H1 (cell line): ENCODE data around the gene KSR2. TPM values are rescaled to one million over a fixed set of nuclear protein-coding genes. Genes with fewer than 3 reads are reported as not detected.

Experiments used
- CTCF ChIA-PET: fragments of 300-600 bp; sonication (Branson Sonifier 250); formaldehyde crosslinking; loops from one replicate; lab custom pipeline; 2021; ENCODE audit not compliant: partially characterized antibody; lab: Charles Lee
- POLR2A ChIA-PET: fragments of 300-600 bp; sonication (Branson Sonifier 250); formaldehyde crosslinking; loops from one replicate; lab custom pipeline; 2021; ENCODE audit warnings: inconsistent platforms; ENCODE audit not compliant: partially characterized antibody; lab: Charles Lee
- DNase-seq, 2 experiments: peaks; one replicate each; pipeline versions ENCODE4 v3.0.0 to v3.0.0-alpha.2; 2010 to 2022; ENCODE audit warnings: low spot score in 2 of 2, low read depth in 1 of 2, mixed read lengths in 1 of 2
- FAIRE-seq: peaks from 2 replicates; lab custom pipeline; 2011; peaks lifted over from hg19 to GRCh38; lab: Jason Lieb, UNC
- H2AFZ ChIP-seq: 2 replicates; pipeline ENCODE4 v1.8.1; 2012; ENCODE audit warnings: low read length, inconsistent platforms
- H2AK5ac ChIP-seq: 2 replicates; pipeline ENCODE4 v1.6.1; 2013; ENCODE audit warnings: low read depth, low read length
- H2BK120ac ChIP-seq: replicated peaks from 2 replicates; pipeline ENCODE3; 2013; ENCODE audit warnings: low read depth, low read length, inconsistent platforms
- H2BK12ac ChIP-seq: 2 replicates; pipeline ENCODE4 v1.6.1; 2013; ENCODE audit warnings: low read depth, low read length
- H2BK15ac ChIP-seq: 2 replicates; pipeline ENCODE4 v1.6.1; 2013; ENCODE audit warnings: low read length
- H2BK20ac ChIP-seq: 2 replicates; pipeline ENCODE4 v1.6.1; 2013; ENCODE audit warnings: low read length
- H2BK5ac ChIP-seq: 2 replicates; pipeline ENCODE4 v1.6.1; 2013; ENCODE audit warnings: low read depth, low read length
- H3K14ac ChIP-seq: 2 replicates; pipeline ENCODE4 v1.6.1; 2013; ENCODE audit warnings: inconsistent platforms; ENCODE audit not compliant: insufficient read length
- H3K18ac ChIP-seq: 2 replicates; pipeline ENCODE4 v1.6.1; 2013; ENCODE audit warnings: low read length; ENCODE audit errors: extremely low read depth
- H3K23ac ChIP-seq: 2 replicates; pipeline ENCODE4 v1.6.1; 2013; ENCODE audit warnings: inconsistent platforms; ENCODE audit not compliant: insufficient read length
- H3K23me2 ChIP-seq: 2 replicates; pipeline ENCODE4 v1.6.1; 2013; ENCODE audit warnings: low read depth, low read length
- H3K27ac ChIP-seq: 2 replicates; pipeline ENCODE4 v1.6.1; 2011; ENCODE audit warnings: low read depth, low read length, inconsistent platforms
- H3K27me3 ChIP-seq, 4 experiments: replicated peaks in 1 of 4; 1 replicate in 1 of 4; 2 replicates in 3 of 4; pipeline versions ENCODE4 v1.6.1 to v1.8.1; 2011 to 2013; ENCODE audit warnings: low read length in 3 of 4, mild to moderate bottlenecking in 3 of 4, inconsistent platforms in 2 of 4, mixed read lengths in 2 of 4, moderate library complexity in 1 of 4; ENCODE audit not compliant: control insufficient read depth in 3 of 4, insufficient read depth in 3 of 4; ENCODE audit errors: extremely low read depth in 1 of 4
- H3K36me3 ChIP-seq, 4 experiments: 2 replicates each; pipeline versions ENCODE4 v1.6.1 to v1.8.1; 2011 to 2013; ENCODE audit warnings: mild to moderate bottlenecking in 4 of 4, low read length in 3 of 4, moderate library complexity in 2 of 4, control low read depth in 1 of 4, inconsistent platforms in 1 of 4; ENCODE audit not compliant: insufficient read depth in 4 of 4, control insufficient read depth in 2 of 4
- H3K4ac ChIP-seq: replicated peaks from 2 replicates; pipeline ENCODE3; 2013; ENCODE audit warnings: low read length, low read depth, mixed read lengths, inconsistent platforms; ENCODE audit not compliant: insufficient read length
- H3K4me1 ChIP-seq, 4 experiments: replicated peaks in 1 of 4; 1 replicate in 1 of 4; 2 replicates in 3 of 4; pipeline versions ENCODE4 v1.6.1 to v1.8.1; 2011 to 2013; ENCODE audit warnings: low read length in 3 of 4, inconsistent platforms in 2 of 4, mixed read lengths in 1 of 4; ENCODE audit not compliant: insufficient read depth in 4 of 4, control insufficient read depth in 3 of 4
- H3K4me2 ChIP-seq, 2 experiments: 2 replicates each; pipeline versions ENCODE4 v1.6.1 to v1.8.1; 2011 to 2013; ENCODE audit warnings: low read depth in 2 of 2, low read length in 2 of 2, control low read depth in 1 of 2, inconsistent platforms in 1 of 2, mild to moderate bottlenecking in 1 of 2; ENCODE audit not compliant: insufficient read depth in 1 of 2
- H3K4me3 ChIP-seq, 4 experiments: fragments of 200-600, 300-600 bp in 1 of 4; sonication (generic), shearing (Covaris generic), sonication (Bioruptor Twin) in 1 of 4; 2 replicates each; pipeline versions ENCODE4 v1.5.1 to v1.8.1; 2011 to 2016; ENCODE audit warnings: low read length in 4 of 4, low read depth in 3 of 4, control low read depth in 2 of 4, inconsistent platforms in 2 of 4, mild to moderate bottlenecking in 2 of 4, mixed read lengths in 1 of 4, moderate library complexity in 1 of 4; ENCODE audit not compliant: insufficient read depth in 2 of 4; ENCODE audit errors: extremely low read depth in 1 of 4
- H3K56ac ChIP-seq: replicated peaks from 2 replicates; pipeline ENCODE3; 2013; ENCODE audit warnings: low read depth, mild to moderate bottlenecking, mixed read lengths, low read length, inconsistent platforms; ENCODE audit not compliant: insufficient read length
- H3K79me1 ChIP-seq: 2 replicates; pipeline ENCODE4 v1.6.1; 2013; ENCODE audit warnings: low read depth, low read length, control low read depth
- H3K79me2 ChIP-seq, 2 experiments: 2 replicates each; pipeline versions ENCODE4 v1.6.1 to v1.8.1; 2012 to 2013; ENCODE audit warnings: low read length in 2 of 2, mild to moderate bottlenecking in 2 of 2, inconsistent platforms in 1 of 2; ENCODE audit not compliant: insufficient read depth in 2 of 2, control insufficient read depth in 1 of 2
- H3K9ac ChIP-seq, 4 experiments: replicated peaks in 1 of 4; 1 replicate in 1 of 4; 2 replicates in 3 of 4; pipeline versions ENCODE4 v1.6.1 to v1.8.1; 2011 to 2013; ENCODE audit warnings: low read depth in 3 of 4, low read length in 3 of 4, control low read depth in 2 of 4, mild to moderate bottlenecking in 2 of 4, moderate library complexity in 2 of 4, inconsistent platforms in 1 of 4; ENCODE audit errors: extremely low read depth in 1 of 4
- H3K9me3 ChIP-seq, 2 experiments: 2 replicates each; pipeline versions ENCODE4 v1.6.1 to v1.8.1; 2012 to 2013; ENCODE audit warnings: mild to moderate bottlenecking in 2 of 2, moderate library complexity in 2 of 2, control low read depth in 1 of 2, inconsistent platforms in 1 of 2, low read depth in 1 of 2, low read length in 1 of 2, mixed read lengths in 1 of 2; ENCODE audit not compliant: insufficient read depth in 2 of 2
- H4K20me1 ChIP-seq, 2 experiments: replicated peaks in 1 of 2; 2 replicates each; pipeline versions ENCODE3 to v1.8.1; 2011 to 2013; ENCODE audit warnings: inconsistent platforms in 2 of 2, low read length in 2 of 2, mild to moderate bottlenecking in 1 of 2; ENCODE audit not compliant: insufficient read depth in 2 of 2, control insufficient read depth in 1 of 2
- H4K5ac ChIP-seq: 2 replicates; pipeline ENCODE4 v1.6.1; 2013; ENCODE audit warnings: low read length, low read depth, mixed read lengths, inconsistent platforms; ENCODE audit not compliant: insufficient read length
- H4K8ac ChIP-seq: 2 replicates; pipeline ENCODE4 v1.8.0; 2013; ENCODE audit warnings: mild to moderate bottlenecking, moderate library complexity, low read length, inconsistent platforms; ENCODE audit not compliant: insufficient read depth; ENCODE audit errors: extremely low read depth
- H4K91ac ChIP-seq: replicated peaks from 2 replicates; pipeline ENCODE3; 2013; ENCODE audit warnings: low read length, mixed read lengths, inconsistent platforms; ENCODE audit not compliant: insufficient read length
- CBX8 ChIP-seq: fragments of 300-800, 300-1000 bp; sonication (generic); IDR thresholded peaks from 2 replicates; pipeline ENCODE4 v1.7.1; 2016; ENCODE audit warnings: low read depth, low read length, borderline replicate concordance
- CHD2 ChIP-seq: IDR thresholded peaks from 2 replicates; pipeline ENCODE4 v1.6.1; 2012; ENCODE audit warnings: low read length, improper control_type of control experiment
- GABPA ChIP-seq: IDR thresholded peaks from 2 replicates; pipeline ENCODE4 v1.6.1; 2011; ENCODE audit warnings: mild to moderate bottlenecking, low read length, moderate library complexity, borderline replicate concordance; ENCODE audit not compliant: insufficient read depth
- HDAC2 ChIP-seq, 2 experiments: fragments of 300-600 bp in 1 of 2; sonication (generic) in 1 of 2; IDR thresholded peaks; 2 replicates each; pipeline ENCODE4 v1.6.1; 2011 to 2012; ENCODE audit warnings: low read depth in 2 of 2, low read length in 2 of 2, mild to moderate bottlenecking in 2 of 2, moderate library complexity in 2 of 2, borderline replicate concordance in 1 of 2, inconsistent platforms in 1 of 2
- KDM1A ChIP-seq: fragments of 200-600, 300-600 bp; sonication (generic); IDR thresholded peaks from 2 replicates; pipeline ENCODE4 v1.7.1; 2016; ENCODE audit warnings: mild to moderate bottlenecking, low read length, borderline replicate concordance
- POU5F1 ChIP-seq: IDR thresholded peaks from 2 replicates; pipeline ENCODE4 v1.6.1; 2011; ENCODE audit warnings: low read depth, mild to moderate bottlenecking, low read length, moderate library complexity
- RBBP5 ChIP-seq: IDR thresholded peaks from 2 replicates; pipeline ENCODE4 v1.7.1; 2012; ENCODE audit warnings: low read depth, mild to moderate bottlenecking, inconsistent platforms, low read length, moderate library complexity, borderline replicate concordance
- RFX5 ChIP-seq: IDR thresholded peaks from 2 replicates; pipeline ENCODE4 v1.6.1; 2011; ENCODE audit warnings: low read depth, low read length, improper control_type of control experiment, borderline replicate concordance
- SAP30 ChIP-seq: fragments of 300-600 bp; sonication (generic); IDR thresholded peaks from 2 replicates; pipeline ENCODE4 v1.7.1; 2012; ENCODE audit warnings: low read length, moderate library complexity, mild to moderate bottlenecking, inconsistent platforms; ENCODE audit not compliant: insufficient read depth, insufficient replicate concordance
- SIX5 ChIP-seq: IDR thresholded peaks from 2 replicates; pipeline ENCODE4 v1.6.1; 2011; ENCODE audit warnings: mild to moderate bottlenecking, low read depth, low read length
- SUZ12 ChIP-seq: fragments of 200-600 bp; sonication (generic); IDR thresholded peaks from 2 replicates; pipeline ENCODE4 v1.6.1; 2012; ENCODE audit warnings: mild to moderate bottlenecking, inconsistent platforms, low read length, moderate library complexity, mixed read lengths
- TAF7 ChIP-seq: optimal IDR thresholded peaks from 2 replicates; pipeline ENCODE3; 2011; ENCODE audit warnings: low read depth, mild to moderate bottlenecking, inconsistent platforms, low read length, moderate library complexity, borderline replicate concordance
- WGBS, 2 experiments: shearing (Covaris generic) in 1 of 2; methylation state at CpG; one replicate each; pipeline versions ENCODE4 v1.1.6 to v1.1.7; 2013 to 2015; ENCODE audit warnings: low lambda C conversion rate in 2 of 2, mixed read lengths in 2 of 2, inconsistent platforms in 1 of 2, low coverage in 1 of 2, missing lambda C conversion rate in 1 of 2; ENCODE audit not compliant: insufficient replicate concordance in 2 of 2, insufficient coverage in 1 of 2, insufficient read length in 1 of 2; ENCODE audit errors: extremely low coverage in 1 of 2, missing lambda C conversion rate in 1 of 2; 5-methylcytosine and 5-hydroxymethylcytosine counted together
- polyA plus RNA-seq, 7 experiments: library from polyadenylated mRNA; depleted of rRNA in 3 of 7; stranded (reverse) in 5 of 7; unstranded in 2 of 7; fragments of >200 nt in 5 of 7; fragments of 200-250 nt in 2 of 7; gene quantifications; 1 replicate in 5 of 7; 2 replicates in 1 of 7; 4 replicates in 1 of 7; pipeline versions ENCODE4 v1.2.1 to v1.2.3, GENCODE V29; 2011 to 2013; ENCODE audit warnings: missing spikeins in 2 of 7, mixed read lengths in 2 of 7
- total RNA-seq: library from RNA; stranded (reverse); fragmentation: NEBNext Ultra II Directional; extraction: Animal tissue kit (Norgen Biotek cat#: 25700); gene quantifications from 2 replicates; pipeline ENCODE4 v1.2.1, GENCODE V29; 2021
- TF ChIP-seq, protein P1 (sequence below): IDR thresholded peaks from 2 replicates; pipeline ENCODE4 v1.6.1; 2011; ENCODE audit warnings: low read depth, mild to moderate bottlenecking, low read length; ENCODE audit not compliant: insufficient read depth

KSR2 gene
- total and polyA plus RNA-seq, 2 of the 8 experiments (the other 6 are each of a cell fraction or from before 2014, with no cell fraction given), result 0.74 to 2.2 TPM

DNA sequence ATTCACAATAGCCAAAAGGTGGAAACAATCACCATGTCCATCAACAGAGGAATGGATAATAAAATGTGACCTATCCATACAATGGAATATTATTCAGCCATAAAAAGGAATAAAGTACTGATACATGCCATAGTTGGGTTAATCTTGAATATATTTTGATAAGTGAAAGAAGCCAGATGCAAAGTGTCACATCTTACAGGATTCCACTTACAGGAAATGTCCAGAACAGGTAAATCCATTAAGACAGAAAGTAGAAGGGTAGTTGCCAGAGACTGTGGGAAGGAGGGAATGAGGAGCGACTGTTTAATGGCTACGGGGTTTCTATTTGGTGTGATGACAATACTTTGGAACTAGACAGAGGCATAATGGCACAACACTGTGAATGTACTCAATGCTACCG is 171.6 kb downstream of the KSR2 start:
- Histone ChIP-seq H3K79me2 (no peaks in the 10 kb centered on the region), H3K27ac (no peak overlapping the region), H3K4me1 (no peaks in the 10 kb centered on the region), H3K56ac (no peak overlapping the region), H2BK15ac (no peak overlapping the region), H3K27me3 (no peaks in the 10 kb centered on the region; a peak in 1 of 7 replicates), H3K4ac (no peak overlapping the region), H3K4me2 (no peak overlapping the region), H4K5ac (no peak overlapping the region), H3K9ac (no peak overlapping the region), H3K23ac (no peak overlapping the region), H3K9me3 (peaks cover 0 to 14% of the 10 kb centered on the region in 2 experiments; a peak in 2 of 4 replicates), H2AFZ (no peak overlapping the region), H3K79me1 (peaks cover 2% of the 10 kb centered on the region; the same call in 1 of the 2 replicates), H4K91ac (no peak overlapping the region), H2BK12ac (no peak overlapping the region), H3K36me3 (peaks cover 0 to 3% (median 0%) of the 10 kb centered on the region in 4 experiments; a peak in 1 of 8 replicates), H4K20me1 (peaks cover 0 to 11% of the 10 kb centered on the region in 2 experiments), H2BK120ac (no peak overlapping the region), H3K14ac (no peak overlapping the region), H3K18ac (no peak overlapping the region), H2AK5ac (no peak overlapping the region), H4K8ac (no peak overlapping the region), H3K4me3 (no peak overlapping the region), H2BK20ac (no peak overlapping the region), H3K23me2 (peaks cover 16% of the 10 kb centered on the region), H2BK5ac (no peak overlapping the region)
- POLR2A ChIA-PET, result no interaction called here
- FAIRE-seq, result no peak
- no peak for DNase-seq
- CTCF ChIA-PET, result no interaction called here
- WGBS, 2 experiments, result 83% methylated on average over 3 of the region's 3 CpGs; no CpG with 5 or more reads in 1 of the 2 experiments
- TF ChIP-seq SUZ12, result no peak
- no peak for TF ChIP-seq GABPA
- no peak for TF ChIP-seq KDM1A
- no peak for TF ChIP-seq CHD2
- no peak for TF ChIP-seq SAP30
- TF ChIP-seq RFX5, result no peak
- no peak for TF ChIP-seq HDAC2 (IDR thresholded peaks at IDR 0.05; ENCODE audit: borderline replicate concordance in 1 of 2, low read depth in 2 of 2, low read length in 2 of 2)
- TF ChIP-seq, protein P1, sequence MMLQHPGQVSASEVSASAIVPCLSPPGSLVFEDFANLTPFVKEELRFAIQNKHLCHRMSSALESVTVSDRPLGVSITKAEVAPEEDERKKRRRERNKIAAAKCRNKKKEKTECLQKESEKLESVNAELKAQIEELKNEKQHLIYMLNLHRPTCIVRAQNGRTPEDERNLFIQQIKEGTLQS, result no peak
- no peak for TF ChIP-seq SIX5
- TF ChIP-seq TAF7, result no peak
- no peak for TF ChIP-seq RBBP5
- TF ChIP-seq CBX8, result no peak
- TF ChIP-seq POU5F1, result no peak
